ENCODE results near the gene ZFPL1.

DNA sequence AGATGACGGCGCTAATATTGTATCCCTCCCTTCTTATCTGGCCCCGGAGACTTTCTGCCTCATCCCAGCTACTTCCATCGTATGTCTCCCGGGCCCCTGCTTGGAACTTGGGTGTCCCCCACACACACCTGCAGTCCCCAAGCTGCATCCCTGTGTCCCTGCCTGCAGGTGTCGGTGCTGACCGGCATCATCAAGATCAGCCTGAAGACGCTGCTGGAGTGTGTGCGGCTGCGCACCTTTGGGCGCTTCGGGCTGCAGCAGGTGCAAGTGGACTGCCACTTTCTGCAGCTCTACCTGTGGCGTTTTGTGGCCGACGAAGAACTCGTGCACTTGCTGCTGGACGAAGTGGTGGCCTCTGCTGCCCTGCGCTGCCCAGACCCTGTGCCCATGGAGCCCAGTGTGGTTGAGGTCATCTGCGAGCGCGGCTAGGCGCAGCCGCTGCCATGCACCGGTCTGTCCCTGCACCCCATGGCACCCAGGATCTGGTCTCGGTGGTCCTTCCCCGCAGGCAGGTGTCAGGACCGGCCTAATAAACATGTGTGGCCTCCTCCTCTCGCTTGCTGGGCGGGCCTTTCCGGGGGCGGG, 27.2 kb downstream of the ZFPL1 start:
- TF ChIP-seq EZH2 (IDR thresholded peaks at IDR 0.05), result no peak
- no peak for TF ChIP-seq POLR2AphosphoS5 (IDR thresholded peaks at IDR 0.05; ENCODE audit: borderline replicate concordance, low read depth, low read length)
- TF ChIP-seq FOXP2 (optimal IDR thresholded peaks at IDR 0.05; ENCODE audit: control extremely low read depth, extremely low read length, insufficient read depth), result no peak
